Sciatic nerve (tissue), 2 donors: ENCODE data around the gene POLR3G. TPM values are rescaled to one million over a fixed set of nuclear protein-coding genes. Genes with fewer than 3 reads are reported as not detected.

Experiments used
- ATAC-seq: fragments of 200-7000 bp; cut with Tn5 transposase; one replicate; pipeline ENCODE4 v1.9.1; 2020; ENCODE audit warnings: mild to moderate bottlenecking, moderate library complexity
- DNase-seq: peaks from one replicate; pipeline ENCODE4 v3.0.0-alpha.2; 2020; ENCODE audit warnings: low spot score
- intact Hi-C: fragments of 100-400 bp; cut with DNase I; formaldehyde crosslinking; loops from one replicate; pipeline ENCODE4 v1.14.2; 2022
- total RNA-seq: library from RNA; stranded (reverse); fragmentation: NEBNext Ultra II Directional; extraction: Animal tissue kit (Norgen Biotek cat#: 25700); gene quantifications from one replicate; pipeline ENCODE4 v1.2.1, GENCODE V29; 2021
- donor health status: DM: no; HTN: no; CAD: no.
- donor health status: DM: no; HTN: no; CAD: no.

Gene POLR3G
- total RNA-seq, 1 donor from 2014 or later: 5.6 TPM

DNA sequence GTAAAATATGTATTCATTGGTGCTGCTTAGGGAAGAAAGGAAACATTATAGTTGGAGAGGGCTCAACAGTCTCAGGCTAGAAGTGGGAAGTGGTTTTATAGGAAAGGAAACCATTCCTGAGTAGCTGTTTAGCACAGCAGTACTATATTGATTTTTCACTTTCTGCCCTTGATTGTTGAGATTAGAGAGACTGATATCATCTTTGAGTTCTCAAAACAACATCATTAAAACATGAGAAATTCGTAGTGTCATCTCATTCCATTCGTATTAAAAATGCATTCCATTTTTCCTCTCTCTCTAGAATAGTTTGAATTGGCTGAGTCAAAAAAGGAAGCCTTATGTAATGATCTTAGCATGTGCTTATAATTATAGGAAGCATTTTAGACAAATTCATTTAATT, 14.1 kb downstream of the POLR3G start:
- DNase-seq (no peak), ATAC-seq (no peak)
- intact Hi-C loops: no loop called here

DNA sequence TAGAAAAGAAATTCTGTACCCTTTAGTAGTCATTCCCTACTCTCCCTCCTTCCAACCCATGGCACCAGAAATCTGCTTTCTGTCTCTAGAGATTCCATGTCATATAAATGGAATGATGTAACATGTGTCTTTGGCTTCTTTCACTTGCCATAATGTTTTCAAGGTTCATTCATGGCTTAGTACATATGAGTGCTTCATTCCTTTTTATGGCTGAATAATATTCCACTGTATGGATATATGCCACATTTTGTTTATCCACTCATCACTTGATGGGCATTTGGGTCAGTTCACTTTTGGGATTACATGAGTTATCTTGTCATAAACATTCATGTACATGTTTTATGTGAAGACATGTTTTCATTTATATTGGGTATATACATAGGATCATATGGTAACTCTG, 19.4 kb downstream of the POLR3G start:
- intact Hi-C loops: no loop called here
- ATAC-seq (no peak), DNase-seq (no peak)

GRCh38 chr5:90495146-90495545, 20.5 kb downstream of the POLR3G start:
- ATAC-seq: no peak
- DNase-seq: no peak

DNA sequence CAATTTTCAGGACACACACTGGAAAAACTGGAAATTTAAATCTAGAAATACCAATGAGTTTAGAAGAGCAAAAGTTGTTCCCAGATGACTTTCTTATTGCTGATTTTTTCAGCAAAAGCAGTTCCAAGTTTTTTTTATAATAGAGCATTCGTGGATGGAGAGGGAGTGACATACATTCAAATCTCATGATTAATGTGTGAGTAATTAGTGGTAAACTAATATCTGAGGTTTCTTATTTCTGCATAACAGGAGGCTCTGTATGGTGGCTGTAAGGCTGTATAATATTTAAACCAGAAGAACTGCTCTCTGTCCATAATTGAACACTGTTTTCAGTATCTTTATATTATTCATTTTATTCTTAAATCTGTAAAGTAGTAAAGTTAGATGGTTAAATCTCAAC, 28.9 kb downstream of the POLR3G start:
- intact Hi-C loops: no loop called here
- ATAC-seq (no peak), DNase-seq (no peak)

More at GRCh38 chr5:90495146-90495545, 20.5 kb downstream of the POLR3G start:
- intact Hi-C loops: no loop called here

DNA sequence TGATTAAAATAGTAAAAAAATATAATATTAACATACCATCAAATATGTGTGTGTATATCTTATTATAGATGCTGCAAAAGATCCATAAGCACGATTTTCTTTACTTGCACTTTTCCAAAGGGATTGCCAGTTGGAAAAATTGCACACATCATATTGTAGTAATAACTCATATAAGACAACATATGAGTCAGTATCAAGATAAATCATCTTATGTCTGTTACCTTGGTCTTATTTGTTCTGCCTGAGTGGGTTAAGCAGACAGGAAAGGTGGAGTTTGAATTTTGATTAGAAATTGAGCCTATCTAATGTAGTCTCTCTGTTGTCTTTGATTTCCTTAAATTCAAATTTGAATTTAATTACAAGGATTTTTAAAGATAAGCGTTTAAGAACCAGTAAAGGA, 30.1 kb downstream of the POLR3G start:
- intact Hi-C loops: no loop called here
- DNase-seq (no peak), ATAC-seq (no peak)

- DNase-seq (no peak), ATAC-seq (no peak)
- intact Hi-C loops: no loop called here
Observed at GRCh38 chr5:90506221-90506620, 31.6 kb downstream of the POLR3G start.

- intact Hi-C loops: no loop called here
- no peak for ATAC-seq
- no peak for DNase-seq
Observed at GRCh38 chr5:90510438-90510837, 35.8 kb downstream of the POLR3G start.

DNA sequence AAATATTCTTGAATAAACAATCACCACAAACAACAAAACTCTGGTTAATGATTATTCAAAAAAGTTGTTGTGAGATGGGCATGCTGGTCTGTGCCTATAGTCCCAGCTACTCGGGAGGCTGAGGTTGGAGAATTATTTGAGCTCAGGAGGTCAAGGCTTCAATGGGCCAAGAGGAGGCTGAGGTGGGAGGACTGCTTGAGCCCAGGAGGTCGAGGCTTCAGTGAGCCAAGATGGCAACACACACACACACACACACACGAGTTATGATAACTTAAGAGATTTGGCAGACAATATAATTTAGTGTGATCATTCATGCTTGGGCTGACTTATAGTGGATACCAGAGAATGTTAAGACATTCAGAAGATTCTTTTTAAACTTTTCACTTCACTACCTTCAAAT, 39.9 kb downstream of the POLR3G start:
- DNase-seq: no peak
- intact Hi-C loops: no loop called here
- ATAC-seq: no peak

GRCh38 chr5:90518661-90519060, 44.0 kb downstream of the POLR3G start:
- ATAC-seq (no peak), DNase-seq (no peak)
- intact Hi-C loops: no loop called here

- DNase-seq: no peak
- ATAC-seq: no peak
- intact Hi-C loops: no loop called here
Observed at GRCh38 chr5:90519081-90519480, 44.4 kb downstream of the POLR3G start.

DNA sequence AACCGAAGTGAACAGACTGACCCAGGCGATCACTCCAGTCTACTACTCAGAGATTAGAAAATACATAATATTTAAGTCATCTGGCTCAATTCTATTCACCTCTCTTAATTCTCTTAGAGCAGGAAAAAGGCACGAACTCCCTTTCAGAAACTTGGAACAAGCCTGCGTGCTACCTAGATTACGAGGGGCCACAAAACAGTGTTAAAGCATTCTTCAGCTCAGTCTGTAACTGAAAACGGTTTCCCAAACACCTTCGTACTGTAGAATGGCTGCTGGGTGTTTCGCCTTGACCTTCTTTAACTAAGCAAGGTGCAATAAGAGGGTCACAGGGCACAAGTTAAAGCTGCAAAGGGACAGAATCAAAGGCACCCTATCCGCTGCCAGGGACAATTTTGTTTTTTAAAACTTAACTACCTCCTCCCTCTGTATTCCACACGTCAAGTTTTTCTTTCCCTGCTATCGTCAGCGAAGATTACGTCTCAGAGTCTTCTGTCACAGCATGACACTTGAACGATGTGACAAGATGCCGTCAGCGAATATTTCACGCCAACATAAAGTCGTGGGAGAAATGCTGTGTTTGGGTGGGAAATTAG, 54.0 kb downstream of the POLR3G start:
- intact Hi-C loops: no loop called here
- no peak for DNase-seq
- ATAC-seq: no peak

DNA sequence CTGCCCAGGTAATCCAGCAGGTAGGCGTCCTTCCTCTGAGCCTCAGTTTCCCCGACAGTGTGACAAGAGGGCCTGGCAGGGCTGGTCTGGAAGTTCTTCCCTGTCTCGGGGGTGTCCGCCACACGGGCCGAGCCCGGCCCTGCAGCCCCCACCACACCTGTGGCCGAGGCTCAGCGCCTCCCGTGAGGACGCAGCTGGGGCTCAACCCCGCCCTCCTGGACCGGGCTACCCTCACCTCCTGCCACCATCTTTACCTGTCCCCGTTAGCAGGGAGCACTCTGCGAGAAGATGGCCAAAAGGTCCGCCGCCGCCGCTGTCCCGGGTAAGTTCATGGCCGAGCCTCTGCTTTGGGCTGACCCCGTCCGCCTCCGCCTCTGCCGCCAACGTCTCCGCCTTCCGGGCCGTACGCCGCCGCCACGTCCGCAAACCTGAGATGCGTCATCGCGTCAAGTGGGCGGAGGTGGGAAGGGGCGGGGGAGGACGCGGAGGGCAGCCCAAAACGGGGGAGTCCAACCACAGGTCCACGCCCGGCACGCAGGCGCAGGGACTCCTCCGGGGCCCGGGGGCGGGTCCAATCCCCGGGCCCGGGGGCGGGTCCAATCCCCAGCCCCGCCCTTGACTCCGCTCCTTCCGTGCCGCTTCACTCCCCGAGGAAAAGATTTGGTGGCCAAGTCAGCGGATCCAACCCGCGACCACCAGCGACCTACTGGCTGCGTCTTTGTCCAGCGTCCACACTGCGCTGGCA, 54.7 kb downstream of the POLR3G start, which contains the start of gene LYSMD3:
TSS of gene LYSMD3 (minus strand) at position 391 of the 745 bp plus-strand sequence. CDS start 4,295 bp downstream, outside the sequence.
- ATAC-seq: peak; percentile 100
- intact Hi-C loops: no loop called here
- DNase-seq: peak; percentile 98

- intact Hi-C loops: loop anchor here (10.0 kb wide), 1 partner anchor 85 kb away; no protein-coding TSS in a partner anchor
- peak; percentile 73 for DNase-seq
- ATAC-seq: peak; percentile 84
Observed at GRCh38 chr5:90529939-90530677, 55.4 kb downstream of the POLR3G start.

DNA sequence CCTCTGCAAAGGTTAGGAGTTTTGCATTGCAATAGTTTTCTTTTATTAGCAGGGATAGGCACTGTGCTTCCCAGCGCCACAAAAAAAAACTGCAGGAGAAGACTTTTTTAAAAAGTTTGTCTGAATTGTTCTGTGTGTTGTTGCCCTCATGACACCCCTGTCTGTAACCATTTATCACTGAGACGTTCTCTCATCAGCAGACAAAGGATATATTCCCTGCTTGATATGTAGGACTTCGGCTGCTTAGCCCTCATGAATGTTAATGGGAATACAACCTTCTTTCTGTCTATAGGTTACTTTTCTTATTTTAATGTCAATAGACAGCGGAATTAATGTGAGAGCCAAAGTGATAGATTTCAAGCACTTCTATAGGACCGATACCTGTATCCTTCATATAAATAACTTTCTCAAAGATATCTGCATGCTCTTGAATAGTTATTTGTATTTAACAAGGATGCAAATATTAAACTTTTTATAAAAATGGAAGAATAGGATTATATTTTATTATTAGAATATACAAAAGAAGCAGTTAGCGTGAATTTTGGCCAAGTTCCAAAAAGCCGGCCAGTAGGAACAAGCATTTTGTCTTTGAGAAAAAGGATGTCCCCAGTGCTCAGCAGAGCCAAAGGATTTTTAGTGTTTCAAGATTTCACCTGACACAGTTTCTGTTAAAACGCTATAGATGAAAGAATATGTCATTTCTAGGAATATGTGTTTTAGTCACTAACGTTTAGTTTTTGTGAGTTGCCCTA, 56.2 kb downstream of the POLR3G start:
- ATAC-seq (no peak), DNase-seq (no peak)
- intact Hi-C loops: loop anchor here (10.0 kb wide), 1 partner anchor 86 kb away; no protein-coding TSS in a partner anchor

DNA sequence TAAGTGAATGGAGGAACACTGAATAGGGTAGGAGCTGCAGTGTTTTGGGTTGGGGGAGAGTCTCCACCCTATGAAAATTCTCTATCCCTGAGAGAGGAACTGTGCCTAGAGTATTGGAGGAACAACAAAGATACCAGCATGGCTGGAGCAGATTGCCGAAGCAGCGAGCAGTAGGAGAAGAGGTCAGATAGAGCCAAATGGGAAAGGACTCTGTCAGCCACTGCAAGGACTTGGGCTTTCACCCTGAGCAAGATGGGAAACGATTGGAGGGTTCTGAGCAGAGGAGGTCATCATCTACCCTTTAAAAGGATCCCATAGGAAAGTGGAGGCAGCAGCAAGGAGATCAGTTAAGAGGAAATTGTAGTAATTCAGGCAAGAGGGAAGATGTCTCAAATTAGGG, 59.1 kb downstream of the POLR3G start:
- DNase-seq (no peak), ATAC-seq (no peak)
- intact Hi-C loops: loop anchor here (10.0 kb wide), 1 partner anchor 89 kb away; no protein-coding TSS in a partner anchor

DNA sequence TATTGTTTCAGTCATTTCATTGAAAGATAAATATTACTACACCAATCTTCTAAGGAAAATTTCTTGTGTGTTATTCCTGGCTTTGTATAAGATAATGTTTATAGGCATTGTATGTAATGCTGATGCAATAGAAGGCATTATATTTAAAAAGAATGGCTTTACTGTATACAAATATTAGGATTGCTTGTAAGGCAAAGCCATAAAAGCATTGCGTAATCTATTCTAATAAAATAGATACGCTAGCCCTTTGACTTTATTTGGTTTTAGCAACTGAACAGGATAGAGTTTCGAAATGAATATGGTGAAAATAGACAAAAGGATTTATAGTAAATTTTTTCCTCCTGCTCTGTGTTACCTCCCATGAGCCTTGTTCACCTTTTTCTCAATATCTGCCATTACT, 60.3 kb downstream of the POLR3G start:
- ATAC-seq (no peak), DNase-seq (no peak)
- intact Hi-C loops: loop anchor here (10.0 kb wide), 1 partner anchor 90 kb away; no protein-coding TSS in a partner anchor

- DNase-seq (no peak), ATAC-seq (no peak)
- intact Hi-C loops: no loop called here
Observed at GRCh38 chr5:90542827-90543519, 68.3 kb downstream of the POLR3G start.

- no peak for ATAC-seq
- DNase-seq: no peak
- intact Hi-C loops: no loop called here
Observed at GRCh38 chr5:90545511-90545910, 70.8 kb downstream of the POLR3G start.
